ENCODE data around the gene NRG2. TPM values are rescaled to one million over a fixed set of nuclear protein-coding genes. Genes with fewer than 3 reads are reported as not detected.

The NRG2 gene
- total RNA-seq, 3 donors from 2014 or later = 5.9 to 16.5 (median 7.2) TPM

DNA sequence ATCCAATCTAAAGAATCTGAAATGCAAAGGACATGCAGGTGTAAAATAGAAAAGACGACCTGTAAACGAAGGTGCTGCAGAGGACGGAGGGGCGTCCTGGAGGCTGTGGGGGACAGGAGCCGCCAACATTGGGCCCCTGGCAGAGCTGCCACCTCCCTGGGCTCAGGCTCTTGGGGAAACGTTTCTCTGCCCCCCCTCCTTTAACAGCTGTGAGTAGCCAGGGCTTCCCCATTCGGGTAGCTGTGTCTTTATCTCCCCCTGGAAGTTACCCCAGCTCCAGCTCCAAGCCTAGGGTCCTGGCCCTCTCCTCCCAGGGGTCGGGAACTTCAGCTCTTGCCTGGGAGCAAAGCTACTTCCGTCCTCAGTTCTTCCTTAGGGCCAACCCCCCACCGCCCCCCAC, 196.0 kb downstream of the NRG2 start:
- H3K4me3 ChIP-seq = no peak overlapping the region
- no peaks in the 10 kb centered on the region for H3K36me3 ChIP-seq
- no peak for DNase-seq (ENCODE audit: low spot score in 2 of 2)
- TF ChIP-seq, protein P1, sequence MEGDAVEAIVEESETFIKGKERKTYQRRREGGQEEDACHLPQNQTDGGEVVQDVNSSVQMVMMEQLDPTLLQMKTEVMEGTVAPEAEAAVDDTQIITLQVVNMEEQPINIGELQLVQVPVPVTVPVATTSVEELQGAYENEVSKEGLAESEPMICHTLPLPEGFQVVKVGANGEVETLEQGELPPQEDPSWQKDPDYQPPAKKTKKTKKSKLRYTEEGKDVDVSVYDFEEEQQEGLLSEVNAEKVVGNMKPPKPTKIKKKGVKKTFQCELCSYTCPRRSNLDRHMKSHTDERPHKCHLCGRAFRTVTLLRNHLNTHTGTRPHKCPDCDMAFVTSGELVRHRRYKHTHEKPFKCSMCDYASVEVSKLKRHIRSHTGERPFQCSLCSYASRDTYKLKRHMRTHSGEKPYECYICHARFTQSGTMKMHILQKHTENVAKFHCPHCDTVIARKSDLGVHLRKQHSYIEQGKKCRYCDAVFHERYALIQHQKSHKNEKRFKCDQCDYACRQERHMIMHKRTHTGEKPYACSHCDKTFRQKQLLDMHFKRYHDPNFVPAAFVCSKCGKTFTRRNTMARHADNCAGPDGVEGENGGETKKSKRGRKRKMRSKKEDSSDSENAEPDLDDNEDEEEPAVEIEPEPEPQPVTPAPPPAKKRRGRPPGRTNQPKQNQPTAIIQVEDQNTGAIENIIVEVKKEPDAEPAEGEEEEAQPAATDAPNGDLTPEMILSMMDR (IDR thresholded peaks at IDR 0.05) = no peak
- TF ChIP-seq POLR2AphosphoS5 (IDR thresholded peaks at IDR 0.05) = no peak
- no peak for TF ChIP-seq POLR2A (IDR thresholded peaks at IDR 0.05)
- no peaks in the 10 kb centered on the region for H3K9me3 ChIP-seq
- intact Hi-C loops (cut with DNase I; ENCODE audit: low total_unique reads) = loop anchor here (5.0 kb wide), 1 partner anchor 60 kb away; no protein-coding TSS in a partner anchor
- H3K27ac ChIP-seq = peak overlapping the region; percentile 12 to 83
- H3K27me3 ChIP-seq = no peaks in the 10 kb centered on the region
- no peaks in the 10 kb centered on the region for H3K4me1 ChIP-seq

DNA sequence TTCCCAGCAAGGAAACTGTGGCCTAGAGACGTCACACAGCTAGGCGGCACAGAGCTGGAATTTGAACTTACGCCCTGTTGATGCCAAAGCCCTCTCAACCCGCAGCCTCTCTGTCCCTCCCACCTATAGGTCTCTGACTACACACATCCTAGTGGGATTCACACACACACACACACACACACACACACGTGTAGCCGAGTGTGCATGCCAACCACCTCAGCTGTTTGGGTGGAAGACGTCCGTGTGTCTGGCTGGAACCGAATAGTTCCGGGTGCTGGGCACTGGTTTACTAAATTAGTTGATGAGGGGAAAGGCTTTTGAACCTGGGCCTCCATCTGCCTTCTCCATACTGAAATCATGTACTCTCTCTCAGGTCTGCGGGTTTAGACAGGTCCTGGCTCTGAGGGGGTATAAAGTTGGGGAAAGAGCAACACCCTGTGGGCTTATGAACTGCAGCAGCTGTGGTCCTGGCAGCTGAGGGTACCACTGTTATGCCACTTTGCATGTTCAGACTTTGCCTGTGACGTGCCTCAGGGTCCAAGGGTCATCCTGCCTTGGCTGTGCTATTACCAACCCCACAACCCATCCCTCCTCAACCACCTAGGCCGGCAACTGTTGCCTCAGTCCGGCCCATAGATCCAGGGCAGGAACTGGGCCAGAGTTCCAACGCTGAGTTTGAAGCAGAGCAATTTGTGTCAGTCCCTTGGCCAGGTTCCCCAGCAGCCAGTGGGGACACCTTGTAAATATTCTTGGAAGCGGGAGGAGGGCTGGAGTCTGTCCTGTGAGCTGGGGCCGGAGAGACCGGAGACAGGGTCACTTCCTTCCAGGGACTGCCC, 197.0 kb downstream of the NRG2 start:
- Histone ChIP-seq H3K36me3 (no peaks in the 10 kb centered on the region), H3K27ac (peak overlapping the region; percentile 59 to 83), H3K27me3 (no peaks in the 10 kb centered on the region), H3K9me3 (no peaks in the 10 kb centered on the region), H3K4me1 (no peaks in the 10 kb centered on the region), H3K4me3 (no peak overlapping the region)
- intact Hi-C loops (cut with DNase I; ENCODE audit: low total_unique reads) = loop anchor here (5.0 kb wide), 1 partner anchor 59 kb away; no protein-coding TSS in a partner anchor
- TF ChIP-seq POLR2A (IDR thresholded peaks at IDR 0.05) (no peak), POLR2AphosphoS5 (IDR thresholded peaks at IDR 0.05) (no peak)
- TF ChIP-seq, protein P1 (IDR thresholded peaks at IDR 0.05) = no peak
- DNase-seq (ENCODE audit: low spot score in 2 of 2) = peak in 1 of 2 donors; percentile 86

GRCh38 chr5:139844472-139845145, 198.5 kb downstream of the NRG2 start:
- intact Hi-C loops (cut with DNase I; ENCODE audit: low total_unique reads) = loop anchor here (5.0 kb wide), 1 partner anchor 57 kb away; no protein-coding TSS in a partner anchor
- DNase-seq (ENCODE audit: low spot score in 2 of 2) = peak in 1 of 2 donors; percentile 66
- no peaks in the 10 kb centered on the region for H3K27me3 ChIP-seq

DNA sequence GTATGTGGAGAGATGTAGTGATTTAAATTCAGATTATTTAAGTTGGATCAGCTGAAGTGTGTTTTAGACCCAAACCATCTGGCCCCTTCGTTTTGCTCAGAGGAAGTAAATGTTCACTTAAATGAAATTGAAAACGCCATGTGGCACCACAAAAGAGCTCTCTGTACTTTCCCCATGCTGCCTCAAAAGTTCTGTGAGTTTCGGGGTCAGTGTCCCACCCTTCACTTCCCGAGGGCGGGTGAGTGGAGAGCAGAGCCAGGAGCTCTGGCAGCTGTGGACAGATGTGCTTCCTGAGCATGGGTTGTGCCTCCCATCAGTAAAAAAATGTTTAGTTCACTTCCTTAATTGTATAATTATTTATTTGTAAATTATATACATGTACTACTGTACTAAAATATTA, 199.1 kb downstream of the NRG2 start:
- intact Hi-C loops (cut with DNase I; ENCODE audit: low total_unique reads) = no loop called here

More at GRCh38 chr5:139844472-139845145, 198.5 kb downstream of the NRG2 start:
- Histone ChIP-seq H3K9me3 (no peaks in the 10 kb centered on the region), H3K4me1 (no peaks in the 10 kb centered on the region), H3K27ac (peak overlapping the region in 1 of 2 donors; percentile 0), H3K4me3 (no peak overlapping the region), H3K36me3 (no peaks in the 10 kb centered on the region)
- TF ChIP-seq, protein P1 (IDR thresholded peaks at IDR 0.05) = peak; percentile 19 to 62 (median 53)
- no peak for TF ChIP-seq POLR2AphosphoS5 (IDR thresholded peaks at IDR 0.05)

More for the DNA sequence above, 199.1 kb downstream of the NRG2 start:
- H3K4me1 ChIP-seq = no peaks in the 10 kb centered on the region
- no peak overlapping the region for H3K4me3 ChIP-seq
- H3K27ac ChIP-seq = no peak overlapping the region
- TF ChIP-seq POLR2AphosphoS5 (IDR thresholded peaks at IDR 0.05) = no peak
- TF ChIP-seq, protein P1 (IDR thresholded peaks at IDR 0.05) = no peak
- no peak for TF ChIP-seq POLR2A (IDR thresholded peaks at IDR 0.05)
- no peaks in the 10 kb centered on the region for H3K27me3 ChIP-seq
- H3K9me3 ChIP-seq = no peaks in the 10 kb centered on the region
- H3K36me3 ChIP-seq = no peaks in the 10 kb centered on the region
- no peak for DNase-seq (ENCODE audit: low spot score in 2 of 2)

Data from breast epithelium (tissue), 4 donors.